ENCODE results near the gene ZKSCAN3. TPM values are rescaled to one million over a fixed set of nuclear protein-coding genes. Genes with fewer than 3 reads are reported as not detected.

The ZKSCAN3 gene
- total and polyA plus RNA-seq, 4 donors, result 1.1 to 13.2 (median 3.1) TPM

- Histone ChIP-seq H3K4me1 (ENCODE audit: control insufficient read depth in 5 of 5, insufficient read depth in 5 of 5, low read length in 5 of 5) (no peaks in the 10 kb centered on the region), H3K9me3 (ENCODE audit: control insufficient read depth in 4 of 4, insufficient read depth in 3 of 4, low read length in 3 of 4) (peaks cover 12 to 21% (median 17%) of the 10 kb centered on the region in 4 donors), H3K36me3 (ENCODE audit: control insufficient read depth in 4 of 4, insufficient read depth in 4 of 4, low read length in 4 of 4) (peaks cover 14 to 24% (median 19%) of the 10 kb centered on the region in 4 donors), H3K27ac (ENCODE audit: low read depth in 1 of 2, low read length in 1 of 2) (no peak overlapping the region), H3K9ac (ENCODE audit: insufficient read depth in 1 of 2, low read length in 2 of 2) (no peak overlapping the region), H3K27me3 (ENCODE audit: control insufficient read depth in 3 of 3, insufficient read depth in 3 of 3, low read length in 2 of 3) (no peaks in the 10 kb centered on the region), H3K4me3 (no peak overlapping the region)
- 57 to 80% methylated on average over 3 of the region's 3 CpGs for WGBS, 2 donors
- ATAC-seq (ENCODE audit: insufficient read depth, low FRiP score) (no peak), DNase-seq (no peak)
- no peak for TF ChIP-seq CTCF (IDR thresholded peaks at IDR 0.05; ENCODE audit: control extremely low read depth, extremely low read depth)
These were observed 27.1 kb upstream of the ZKSCAN3 start for GRCh38 chr6:28322661-28323060.

GRCh38 chr6:28323813-28324424 lies 25.8 kb upstream of the ZKSCAN3 start:
- Histone ChIP-seq H3K4me3 (no peak overlapping the region), H3K4me1 (ENCODE audit: control insufficient read depth in 5 of 5, insufficient read depth in 5 of 5, low read length in 5 of 5) (no peaks in the 10 kb centered on the region), H3K27ac (ENCODE audit: low read depth in 1 of 2, low read length in 1 of 2) (no peak overlapping the region), H3K36me3 (ENCODE audit: control insufficient read depth in 4 of 4, insufficient read depth in 4 of 4, low read length in 4 of 4) (peaks cover 14 to 25% (median 21%) of the 10 kb centered on the region in 4 donors), H3K27me3 (ENCODE audit: control insufficient read depth in 3 of 3, insufficient read depth in 3 of 3, low read length in 2 of 3) (no peaks in the 10 kb centered on the region), H3K9ac (ENCODE audit: insufficient read depth in 1 of 2, low read length in 2 of 2) (no peak overlapping the region), H3K9me3 (ENCODE audit: control insufficient read depth in 4 of 4, insufficient read depth in 3 of 4, low read length in 3 of 4) (peaks cover 12 to 22% (median 18%) of the 10 kb centered on the region in 4 donors)
- TF ChIP-seq CTCF (IDR thresholded peaks at IDR 0.05; ENCODE audit: control extremely low read depth, extremely low read depth), result no peak
- no peak for DNase-seq
- 93 to 100% methylated on average over 1 of the region's 1 CpG for WGBS, 2 donors
- no peak for ATAC-seq (ENCODE audit: insufficient read depth, low FRiP score)

- Histone ChIP-seq H3K27me3 (ENCODE audit: control insufficient read depth in 3 of 3, insufficient read depth in 3 of 3, low read length in 2 of 3) (no peaks in the 10 kb centered on the region), H3K4me3 (no peak overlapping the region), H3K9me3 (ENCODE audit: control insufficient read depth in 4 of 4, insufficient read depth in 3 of 4, low read length in 3 of 4) (peaks cover 12 to 20% (median 16%) of the 10 kb centered on the region in 4 donors), H3K9ac (ENCODE audit: insufficient read depth in 1 of 2, low read length in 2 of 2) (no peak overlapping the region), H3K36me3 (ENCODE audit: control insufficient read depth in 4 of 4, insufficient read depth in 4 of 4, low read length in 4 of 4) (peaks cover 14 to 25% (median 22%) of the 10 kb centered on the region in 4 donors), H3K4me1 (ENCODE audit: control insufficient read depth in 5 of 5, insufficient read depth in 5 of 5, low read length in 5 of 5) (no peaks in the 10 kb centered on the region), H3K27ac (ENCODE audit: low read depth in 1 of 2, low read length in 1 of 2) (no peak overlapping the region)
- TF ChIP-seq CTCF (IDR thresholded peaks at IDR 0.05; ENCODE audit: control extremely low read depth, extremely low read depth), result no peak
- ATAC-seq (ENCODE audit: insufficient read depth, low FRiP score) (no peak), DNase-seq (no peak)
- 98% methylated on average over 7 of the region's 7 CpGs for WGBS, 2 donors
These were observed 23.3 kb upstream of the ZKSCAN3 start for GRCh38 chr6:28326371-28326948.
